Measurements from ENCODE around the gene ABCA12. TPM values are rescaled to one million over a fixed set of nuclear protein-coding genes. Genes with fewer than 3 reads are reported as not detected.

ABCA12 gene
- polyA plus RNA-seq, 2 of the 4 experiments (the other 2 are of a cell fraction) = 0.32 to 1.1 TPM

GRCh38 chr2:215119847-215120246, 18.6 kb downstream of the ABCA12 start:
- Histone ChIP-seq H3K9me3 (no peaks in the 10 kb centered on the region), H3K4me3 (no peak overlapping the region), H3K4me2 (no peak overlapping the region), H3K27ac (no peak overlapping the region), H3K4me1 (no peaks in the 10 kb centered on the region)
- DNase-seq (ENCODE audit: low read depth in 1 of 2, low spot score in 1 of 2) (no peak), ATAC-seq (no peak), FAIRE-seq (no peak)
- ChIA-PET POLR2A (no interaction called here), CTCF (no interaction called here)
- TF ChIP-seq HES2 (IDR thresholded peaks at IDR 0.05) (no peak), SMC3 (IDR thresholded peaks at IDR 0.05) (no peak), EHF (CRISPR knock-in tag; IDR thresholded peaks at IDR 0.05) (no peak), RCOR1 (IDR thresholded peaks at IDR 0.05; ENCODE audit: low read depth, low read length) (no peak), BHLHE40 (IDR thresholded peaks at IDR 0.05; ENCODE audit: low read depth, low read length) (no peak), FOSL2 (IDR thresholded peaks at IDR 0.05) (no peak), FOSL2 (CRISPR knock-in tag; IDR thresholded peaks at IDR 0.05) (no peak)
- WGBS (ENCODE audit: missing lambda C conversion rate) = 87% methylated on average over 2 of the region's 2 CpGs

- 80% methylated on average over 3 of the region's 3 CpGs for WGBS (ENCODE audit: missing lambda C conversion rate)
- H3K4me2 ChIP-seq = no peak overlapping the region
- no peak overlapping the region for H3K4me3 ChIP-seq
- H3K27ac ChIP-seq = no peak overlapping the region
- ATAC-seq (no peak), DNase-seq (ENCODE audit: low read depth in 1 of 2, low spot score in 1 of 2) (no peak), FAIRE-seq (no peak)
- no peaks in the 10 kb centered on the region for H3K4me1 ChIP-seq
- TF ChIP-seq ATOH8 (CRISPR knock-in tag; IDR thresholded peaks at IDR 0.05; ENCODE audit: low read depth) (no peak), BCL3 (IDR thresholded peaks at IDR 0.05) (no peak), CBX8 (IDR thresholded peaks at IDR 0.05) (no peak), USF2 (IDR thresholded peaks at IDR 0.05) (no peak), NFE2L2 (conservative IDR thresholded peaks at IDR 0.05; ENCODE audit: low read length) (no peak), HMGXB4 (CRISPR knock-in tag; IDR thresholded peaks at IDR 0.05; ENCODE audit: borderline replicate concordance) (no peak), HDAC2 (IDR thresholded peaks at IDR 0.05) (no peak), RNF2 (IDR thresholded peaks at IDR 0.05; ENCODE audit: borderline replicate concordance, low read depth) (no peak), EHMT2 (IDR thresholded peaks at IDR 0.05; ENCODE audit: low read depth) (no peak)
- CTCF ChIA-PET = no interaction called here
- POLR2A ChIA-PET = no interaction called here
- no peaks in the 10 kb centered on the region for H3K9me3 ChIP-seq
Observed at GRCh38 chr2:215110918-215111317, 27.5 kb downstream of the ABCA12 start.

GRCh38 chr2:215107216-215108056, 31.0 kb downstream of the ABCA12 start:
- WGBS (ENCODE audit: missing lambda C conversion rate) = 56% methylated on average over 5 of the region's 5 CpGs
- Histone ChIP-seq H3K4me2 (no peak overlapping the region), H3K27ac (no peak overlapping the region), H3K4me1 (no peaks in the 10 kb centered on the region), H3K4me3 (no peak overlapping the region), H3K9me3 (no peaks in the 10 kb centered on the region)
- ChIA-PET POLR2A (no interaction called here), CTCF (interaction anchor here (0.6 kb wide), 2 partner anchors 13 to 826 kb away, joined by 3 to 7 read pairs; no protein-coding TSS in a partner anchor)
- ATAC-seq = no peak; a peak in 1 of 6 replicates
- DNase-seq (ENCODE audit: low read depth in 1 of 2, low spot score in 1 of 2) = no peak
- FAIRE-seq = no peak
- TF ChIP-seq MAX (IDR thresholded peaks at IDR 0.05) (no peak), RCOR1 (IDR thresholded peaks at IDR 0.05; ENCODE audit: low read depth, low read length) (no peak), ZSCAN20 (CRISPR knock-in tag; IDR thresholded peaks at IDR 0.05) (no peak), EHF (CRISPR knock-in tag; IDR thresholded peaks at IDR 0.05) (no peak), ZFP36 (IDR thresholded peaks at IDR 0.05; ENCODE audit: borderline replicate concordance, partially characterized antibody) (no peak), CBX2 (IDR thresholded peaks at IDR 0.05; ENCODE audit: borderline replicate concordance, low read depth) (no peak), EHMT2 (IDR thresholded peaks at IDR 0.05; ENCODE audit: low read depth) (no peak), NFE2L2 (conservative IDR thresholded peaks at IDR 0.05; ENCODE audit: low read length) (no peak), HDAC2 (IDR thresholded peaks at IDR 0.05) (no peak), TP53 (CRISPR knock-in tag; IDR thresholded peaks at IDR 0.05) (no peak), FOSB (CRISPR knock-in tag; IDR thresholded peaks at IDR 0.05) (no peak), MAFK (IDR thresholded peaks at IDR 0.05; ENCODE audit: partially characterized antibody) (no peak), JUNB (IDR thresholded peaks at IDR 0.05) (no peak), SMC3 (IDR thresholded peaks at IDR 0.05) (no peak), BCL3 (IDR thresholded peaks at IDR 0.05) (no peak), RAD21 (conservative IDR thresholded peaks at IDR 0.05 in 1 of 2, IDR thresholded peaks at IDR 0.05 in 1 of 2) (no peak), POLR2A (IDR thresholded peaks at IDR 0.05; ENCODE audit: low read length) (no peak)
